Right atrium auricular region (tissue), 2 donors: ENCODE data around the gene RPAIN. TPM values are rescaled to one million over a fixed set of nuclear protein-coding genes. Genes with fewer than 3 reads are reported as not detected.

Source experiments
- DNase-seq: peaks from one replicate; pipeline ENCODE4 v3.0.0-alpha.2; 2019; ENCODE audit warnings: low spot score
- H3K27ac ChIP-seq, 2 donors: fragments of 200-600 bp; sonication (generic); 1 replicate in 1 of 2; 2 replicates in 1 of 2; pipeline ENCODE4 v1.5.1; 2016 to 2019
- H3K27me3 ChIP-seq, 2 donors: fragments of 200-600 bp; sonication (generic); one replicate each; pipeline versions ENCODE4 v1.5.1 to v1.6.0; 2017 to 2019
- H3K36me3 ChIP-seq: fragments of 200-600 bp; sonication (generic); one replicate; pipeline ENCODE4 v1.5.1; 2016
- H3K4me1 ChIP-seq, 2 donors: fragments of 200-600 bp; sonication (generic); one replicate each; pipeline versions ENCODE4 v1.5.1 to v1.6.0; 2017 to 2019
- H3K4me3 ChIP-seq, 2 donors: fragments of 200-600 bp; sonication (generic); 1 replicate in 1 of 2; 2 replicates in 1 of 2; pipeline ENCODE4 v1.5.1; 2017 to 2019; ENCODE audit warnings: mild to moderate bottlenecking in 1 of 2, moderate library complexity in 1 of 2
- H3K9me3 ChIP-seq, 2 donors: fragments of 200-600 bp; sonication (generic); one replicate each; pipeline ENCODE4 v1.5.1; 2019
- CTCF ChIP-seq, 2 donors: fragments of 200-600 bp; sonication (generic); IDR thresholded peaks; one replicate each; pipeline ENCODE4 v1.5.1; 2019; ENCODE audit warnings: antibody characterized with exemption in 2 of 2
- total RNA-seq, 2 donors: library from RNA; depleted of rRNA; stranded (reverse); fragments of >200 nt; gene quantifications; one replicate each; pipeline ENCODE4 v1.1.0, GENCODE V29; 2016

The RPAIN gene
- total RNA-seq, 2 donors from 2014 or later = 31.4 to 40.7 TPM

DNA sequence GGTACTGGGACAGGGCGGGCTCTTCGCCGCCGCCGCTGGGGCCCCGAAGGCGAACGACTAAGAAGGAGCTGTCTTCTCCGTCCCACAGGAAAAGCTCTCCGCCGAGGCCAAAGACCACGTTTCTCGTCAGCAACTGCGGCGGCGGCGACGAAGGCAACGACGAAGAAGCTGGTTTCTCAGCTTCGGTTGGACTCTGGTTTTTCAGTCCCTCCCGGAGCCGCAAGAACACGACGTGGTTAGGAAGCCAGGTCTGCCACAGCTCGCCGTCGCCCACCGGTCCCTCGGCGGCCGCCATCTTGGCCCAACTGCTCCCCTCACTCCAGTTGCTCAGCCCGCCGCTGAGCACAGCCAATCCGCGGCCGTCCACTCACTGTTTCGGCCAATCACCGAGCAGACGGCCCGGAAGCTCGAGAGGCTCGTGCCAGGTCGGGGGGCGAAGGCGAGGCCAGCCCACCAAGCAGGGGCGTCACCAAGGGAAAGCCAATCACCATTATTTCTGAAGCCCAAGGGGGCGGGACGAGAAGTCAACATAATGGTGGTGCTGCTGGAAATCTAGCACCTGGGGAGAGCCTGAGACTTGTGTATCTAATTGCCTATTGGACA is 525 bp upstream of the RPAIN start, which contains the start of gene NUP88:
TSS of gene NUP88 (minus strand) at position 307 of the 603 bp plus-strand sequence. CDS start at position 295, 12 bp downstream.
- Histone ChIP-seq H3K27me3 (no peaks in the 10 kb centered on the region), H3K27ac (peak within 1 kb of the TSS; percentile 84 to 90), H3K4me1 (peaks cover 0 to 36% of the 10 kb centered on the region in 2 donors), H3K36me3 (peaks cover 37% of the 10 kb centered on the region), H3K9me3 (no peaks in the 10 kb centered on the region), H3K4me3 (peak within 1 kb of the TSS; percentile 76 to 92)
- TF ChIP-seq CTCF (IDR thresholded peaks at IDR 0.05) = no peak
- DNase-seq = peak; percentile 98

DNA sequence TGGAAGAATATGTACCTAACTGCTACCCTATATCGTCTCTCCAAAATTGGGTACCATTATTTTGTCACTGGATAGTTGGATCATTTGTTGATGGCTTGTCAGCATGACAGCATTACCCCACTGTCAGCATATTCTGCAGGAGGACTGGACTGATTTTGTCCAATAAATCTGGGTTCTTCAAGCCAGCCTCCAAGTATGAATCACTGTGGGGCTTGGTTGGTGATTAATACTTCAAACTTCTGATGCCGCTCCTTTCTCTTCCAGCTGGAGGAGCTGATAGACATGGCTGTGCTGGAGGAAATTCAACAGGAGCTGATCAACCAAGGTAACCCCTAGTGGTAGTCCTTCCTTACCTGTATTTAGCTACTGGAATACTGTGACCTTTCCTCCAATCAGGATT is 2.5 kb downstream of the RPAIN start:
- TF ChIP-seq CTCF (IDR thresholded peaks at IDR 0.05) = no peak
- DNase-seq = no peak
- peaks cover 0 to 27% of the 10 kb centered on the region in 2 donors for H3K4me1 ChIP-seq
- peaks cover 57% of the 10 kb centered on the region for H3K36me3 ChIP-seq
- H3K27ac ChIP-seq = no peak overlapping the region
- no peaks in the 10 kb centered on the region for H3K9me3 ChIP-seq
- no peaks in the 10 kb centered on the region for H3K27me3 ChIP-seq
- H3K4me3 ChIP-seq = no peak overlapping the region

DNA sequence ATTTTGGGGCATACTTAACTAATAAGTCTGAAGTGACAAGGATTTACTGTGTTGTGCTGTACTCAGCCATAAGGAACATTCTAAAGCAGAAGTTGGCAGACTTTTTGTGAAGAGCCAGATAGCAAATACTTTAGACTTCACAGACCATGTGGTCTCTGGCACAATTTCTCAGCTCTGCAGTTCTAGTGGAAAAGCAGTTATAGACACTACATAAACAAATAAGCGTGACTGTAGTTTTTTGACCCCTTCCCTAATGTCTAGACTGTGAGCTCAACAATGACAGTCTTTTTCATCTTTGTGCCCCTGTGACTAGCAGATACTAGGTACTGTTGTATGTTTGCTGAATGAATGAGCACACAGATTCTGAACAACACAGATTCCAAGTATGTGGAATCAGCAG is 4.9 kb downstream of the RPAIN start:
- no peaks in the 10 kb centered on the region for H3K9me3 ChIP-seq
- peaks cover 68% of the 10 kb centered on the region for H3K36me3 ChIP-seq
- H3K27ac ChIP-seq = no peak overlapping the region
- no peak for DNase-seq
- H3K4me1 ChIP-seq = peaks cover 0 to 13% of the 10 kb centered on the region in 2 donors
- H3K4me3 ChIP-seq = no peak overlapping the region
- TF ChIP-seq CTCF (IDR thresholded peaks at IDR 0.05) = no peak
- H3K27me3 ChIP-seq = no peaks in the 10 kb centered on the region

DNA sequence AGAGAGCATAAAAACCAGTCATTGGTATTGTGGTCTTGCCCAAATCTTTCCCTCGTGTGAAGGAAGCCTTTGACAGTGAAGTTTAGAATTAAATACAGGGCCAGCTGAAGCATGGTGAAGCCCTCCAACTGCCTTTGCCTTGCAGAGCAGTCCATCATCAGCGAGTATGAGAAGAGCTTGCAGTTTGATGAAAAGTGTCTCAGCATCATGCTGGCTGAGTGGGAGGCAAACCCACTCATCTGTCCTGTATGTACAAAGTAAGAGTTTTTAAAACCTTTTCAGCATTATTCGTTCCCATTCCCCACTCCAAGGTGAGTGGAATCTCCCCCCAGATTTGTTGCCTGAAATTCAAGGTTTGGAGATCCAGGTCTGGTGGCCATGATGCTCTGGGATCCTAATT is 5.8 kb downstream of the RPAIN start:
- H3K36me3 ChIP-seq = peaks cover 71% of the 10 kb centered on the region
- peaks cover 0 to 8% of the 10 kb centered on the region in 2 donors for H3K4me1 ChIP-seq
- no peak overlapping the region for H3K4me3 ChIP-seq
- no peak for DNase-seq
- no peak for TF ChIP-seq CTCF (IDR thresholded peaks at IDR 0.05)
- H3K27ac ChIP-seq = no peak overlapping the region
- no peaks in the 10 kb centered on the region for H3K27me3 ChIP-seq
- no peaks in the 10 kb centered on the region for H3K9me3 ChIP-seq

- no peak for DNase-seq
- H3K4me3 ChIP-seq = no peak overlapping the region
- peaks cover 74% of the 10 kb centered on the region for H3K36me3 ChIP-seq
Observed at GRCh38 chr17:5429191-5429887, 9.4 kb downstream of the RPAIN start.

More at GRCh38 chr17:5429191-5429887, 9.4 kb downstream of the RPAIN start:
- no peaks in the 10 kb centered on the region for H3K27me3 ChIP-seq
- TF ChIP-seq CTCF (IDR thresholded peaks at IDR 0.05) = no peak
- H3K27ac ChIP-seq = no peak overlapping the region
- H3K4me1 ChIP-seq = no peaks in the 10 kb centered on the region
- no peaks in the 10 kb centered on the region for H3K9me3 ChIP-seq
